ENCODE results near the gene CDRT15L2.
"Not testable (repeated sequence)": the region's sequence is repeated elsewhere in the genome, so short reads cannot be mapped to it uniquely, and the experiment has no call there.

DNA sequence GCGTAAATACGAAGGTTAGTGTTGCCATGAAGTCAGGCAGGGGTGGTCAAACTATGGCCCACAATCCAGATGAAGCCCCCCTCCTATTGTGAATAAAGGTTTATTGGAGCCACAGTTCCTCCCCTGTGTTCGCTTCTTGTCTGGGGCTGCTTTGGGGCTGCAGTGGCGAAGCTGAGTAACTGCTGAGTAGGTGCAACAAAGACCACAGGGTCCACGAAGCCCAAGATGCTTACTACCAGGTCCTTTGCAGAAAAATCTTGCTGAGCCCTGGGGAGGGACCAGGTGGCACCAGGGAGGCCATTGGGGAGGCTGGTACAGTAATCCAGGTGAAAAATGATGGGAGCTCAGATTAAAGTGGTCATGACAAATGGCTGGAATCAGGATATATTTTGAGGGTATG is 21.4 kb upstream of the CDRT15L2 start:
- TF ChIP-seq POLR2AphosphoS5 (IDR thresholded peaks at IDR 0.05; ENCODE audit: low read depth, low read length); TAF1 (IDR thresholded peaks at IDR 0.05; ENCODE audit: borderline replicate concordance, low read depth, low read length); POLR2A (IDR thresholded peaks at IDR 0.05; ENCODE audit: low read depth, low read length): not testable (repeated sequence)
